Spleen (tissue), 7 donors: Measurements from ENCODE around the gene ESAM.

Experiments
- POLR2A ChIP-seq, 3 donors: fragments of 450-650 bp; IDR thresholded peaks; one replicate each; pipeline ENCODE4 v1.5.1; 2017; ENCODE audit warnings: antibody characterized with exemption in 3 of 3, mild to moderate bottlenecking in 1 of 3
- TF ChIP-seq, protein P1 (sequence below), 11 experiments: fragments of 200-600 bp in 7 of 11; fragments of 450-650 bp in 4 of 11; sonication (generic) in 4 of 11; IDR thresholded peaks in 8 of 11; conservative IDR thresholded peaks in 3 of 11; 1 replicate in 7 of 11; 2 replicates in 4 of 11; pipeline versions ENCODE4 v1.4.0 to v1.8.0; 2016 to 2021; ENCODE audit warnings: antibody characterized with exemption in 11 of 11, inconsistent platforms in 4 of 11, mild to moderate bottlenecking in 1 of 11
- donor health status: DM: no; HTN: no; CAD: no; lungs with moderate emphysema.
- donor health status: DM: no; HTN: no; CAD: no.
- donor health status: DM: no; HTN: no; CAD: no.

DNA sequence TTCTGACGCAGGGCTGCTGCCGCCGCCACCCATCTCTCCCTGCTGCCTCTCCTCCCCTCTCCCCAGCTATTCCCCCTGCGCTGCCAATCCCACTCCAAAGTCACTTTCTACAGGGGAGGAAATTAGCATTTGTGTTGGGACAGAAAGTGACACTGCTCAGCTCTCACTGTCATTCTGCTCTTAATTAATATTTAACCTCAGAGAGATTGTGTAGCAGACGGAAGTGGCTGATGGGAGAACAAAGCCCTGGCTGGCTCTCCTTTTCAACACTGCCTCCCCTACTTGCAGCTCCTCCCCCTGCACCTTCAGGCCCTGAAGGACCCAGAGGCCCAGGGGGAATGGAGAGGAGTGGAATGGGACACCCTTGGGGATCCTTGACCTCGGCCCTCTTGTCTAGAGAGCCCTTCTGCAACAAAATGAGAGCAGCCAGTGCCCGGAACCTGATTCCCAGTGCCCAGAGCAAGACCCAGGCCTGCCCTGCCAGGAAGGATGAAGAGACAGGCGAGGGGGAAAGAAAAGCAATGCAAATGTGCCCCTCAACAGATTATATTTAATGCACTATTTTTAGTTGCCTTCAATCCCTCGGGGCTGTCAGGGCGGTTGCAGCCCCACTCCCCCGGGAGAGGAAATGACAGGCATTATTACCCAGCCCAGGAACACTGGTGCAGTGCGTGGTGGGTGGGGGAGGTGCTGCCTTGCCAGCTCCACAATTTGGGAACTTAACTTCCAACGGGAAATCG is 36.9 kb downstream of the ESAM start:
- no peak for TF ChIP-seq POLR2A (IDR thresholded peaks at IDR 0.05)
- TF ChIP-seq, protein P1, sequence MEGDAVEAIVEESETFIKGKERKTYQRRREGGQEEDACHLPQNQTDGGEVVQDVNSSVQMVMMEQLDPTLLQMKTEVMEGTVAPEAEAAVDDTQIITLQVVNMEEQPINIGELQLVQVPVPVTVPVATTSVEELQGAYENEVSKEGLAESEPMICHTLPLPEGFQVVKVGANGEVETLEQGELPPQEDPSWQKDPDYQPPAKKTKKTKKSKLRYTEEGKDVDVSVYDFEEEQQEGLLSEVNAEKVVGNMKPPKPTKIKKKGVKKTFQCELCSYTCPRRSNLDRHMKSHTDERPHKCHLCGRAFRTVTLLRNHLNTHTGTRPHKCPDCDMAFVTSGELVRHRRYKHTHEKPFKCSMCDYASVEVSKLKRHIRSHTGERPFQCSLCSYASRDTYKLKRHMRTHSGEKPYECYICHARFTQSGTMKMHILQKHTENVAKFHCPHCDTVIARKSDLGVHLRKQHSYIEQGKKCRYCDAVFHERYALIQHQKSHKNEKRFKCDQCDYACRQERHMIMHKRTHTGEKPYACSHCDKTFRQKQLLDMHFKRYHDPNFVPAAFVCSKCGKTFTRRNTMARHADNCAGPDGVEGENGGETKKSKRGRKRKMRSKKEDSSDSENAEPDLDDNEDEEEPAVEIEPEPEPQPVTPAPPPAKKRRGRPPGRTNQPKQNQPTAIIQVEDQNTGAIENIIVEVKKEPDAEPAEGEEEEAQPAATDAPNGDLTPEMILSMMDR (IDR thresholded peaks at IDR 0.05 in 8 of 11, conservative IDR thresholded peaks at IDR 0.05 in 3 of 11): no peak
